ENCODE results near the gene LYRM7.
"Not testable (repeated sequence)": the region's sequence is repeated elsewhere in the genome, so short reads cannot be mapped to it uniquely, and the experiment has no call there.

Gene LYRM7

GRCh38 chr5:131218392-131218791 lies 47.6 kb downstream of the LYRM7 start:
- DNase-seq (ENCODE audit: extremely low read depth in 1 of 2, low read depth in 1 of 2) = no peak

GRCh38 chr5:131220566-131220965 lies 49.8 kb downstream of the LYRM7 start:
- no peak for DNase-seq (ENCODE audit: extremely low read depth in 1 of 2, low read depth in 1 of 2)

GRCh38 chr5:131221008-131221703 lies 50.4 kb downstream of the LYRM7 start:
- DNase-seq (ENCODE audit: extremely low read depth in 1 of 2, low read depth in 1 of 2) = no peak

GRCh38 chr5:131221888-131222287 lies 51.1 kb downstream of the LYRM7 start:
- no peak for DNase-seq (ENCODE audit: extremely low read depth in 1 of 2, low read depth in 1 of 2)

- DNase-seq (ENCODE audit: extremely low read depth in 1 of 2, low read depth in 1 of 2) = no peak
Observed at GRCh38 chr5:131222731-131223130, 52.0 kb downstream of the LYRM7 start.

- no peak for DNase-seq (ENCODE audit: extremely low read depth in 1 of 2, low read depth in 1 of 2)
Observed at GRCh38 chr5:131223751-131224386, 53.1 kb downstream of the LYRM7 start.

GRCh38 chr5:131224387-131225201 lies 53.9 kb downstream of the LYRM7 start:
- DNase-seq (ENCODE audit: extremely low read depth in 1 of 2, low read depth in 1 of 2) = no peak

- DNase-seq (ENCODE audit: extremely low read depth in 1 of 2, low read depth in 1 of 2) = no peak
Observed at GRCh38 chr5:131225282-131225974, 54.7 kb downstream of the LYRM7 start.

GRCh38 chr5:131226899-131227298 lies 56.2 kb downstream of the LYRM7 start:
- DNase-seq (ENCODE audit: extremely low read depth in 1 of 2, low read depth in 1 of 2) = no peak

GRCh38 chr5:131228646-131229045 lies 57.9 kb downstream of the LYRM7 start:
- DNase-seq (ENCODE audit: extremely low read depth in 1 of 2, low read depth in 1 of 2) = no peak

GRCh38 chr5:131229623-131230022 lies 58.9 kb downstream of the LYRM7 start:
- DNase-seq (ENCODE audit: extremely low read depth in 1 of 2, low read depth in 1 of 2) = no peak

GRCh38 chr5:131230406-131230805 lies 59.7 kb downstream of the LYRM7 start:
- DNase-seq (ENCODE audit: extremely low read depth in 1 of 2, low read depth in 1 of 2) = no peak

- DNase-seq (ENCODE audit: extremely low read depth in 1 of 2, low read depth in 1 of 2) = no peak
Observed at GRCh38 chr5:131239686-131240085, 68.9 kb downstream of the LYRM7 start.

- no peak for DNase-seq (ENCODE audit: extremely low read depth in 1 of 2, low read depth in 1 of 2)
Observed at GRCh38 chr5:131242728-131243255, 72.0 kb downstream of the LYRM7 start.

- DNase-seq (ENCODE audit: extremely low read depth in 1 of 2, low read depth in 1 of 2) = no peak
Observed at GRCh38 chr5:131245312-131245711, 74.6 kb downstream of the LYRM7 start.

- DNase-seq (ENCODE audit: extremely low read depth in 1 of 2, low read depth in 1 of 2) = no peak
Observed at GRCh38 chr5:131245948-131246347, 75.2 kb downstream of the LYRM7 start.

- DNase-seq (ENCODE audit: extremely low read depth in 1 of 2, low read depth in 1 of 2) = no peak
Observed at GRCh38 chr5:131246504-131246903, 75.8 kb downstream of the LYRM7 start.

GRCh38 chr5:131250751-131251475 lies 80.2 kb downstream of the LYRM7 start:
- DNase-seq (ENCODE audit: extremely low read depth in 1 of 2, low read depth in 1 of 2) = no peak

GRCh38 chr5:131252824-131253171 lies 82.1 kb downstream of the LYRM7 start:
- peak; percentile 59 to 63 for DNase-seq (ENCODE audit: extremely low read depth in 1 of 2, low read depth in 1 of 2)

- DNase-seq (ENCODE audit: extremely low read depth in 1 of 2, low read depth in 1 of 2) = not testable (repeated sequence)
Observed at GRCh38 chr5:131254025-131254424, 83.3 kb downstream of the LYRM7 start.

Data from activated CD8-positive, alpha-beta memory T cell treated with anti-CD3 and anti-CD28 coated beads for 1 hour (primary cell).